Mammary epithelial cell (primary cell): ENCODE measurements around the gene RERGL.

Source experiments
- EZH2 ChIP-seq: IDR thresholded peaks from 2 replicates; pipeline ENCODE4 v1.6.1; 2012; ENCODE audit warnings: low read length, inconsistent platforms, borderline replicate concordance
- TF ChIP-seq, protein P1 (sequence below), 2 donors: IDR thresholded peaks in 1 of 2; conservative IDR thresholded peaks in 1 of 2; 2 replicates each; pipeline ENCODE4 v1.5.1; 2011 to 2012; ENCODE audit warnings: inconsistent platforms in 2 of 2, low read length in 2 of 2, mild to moderate bottlenecking in 2 of 2, control low read depth in 1 of 2, low read depth in 1 of 2; ENCODE audit not compliant: insufficient read depth in 1 of 2; ENCODE audit errors: extremely low read depth in 1 of 2

DNA sequence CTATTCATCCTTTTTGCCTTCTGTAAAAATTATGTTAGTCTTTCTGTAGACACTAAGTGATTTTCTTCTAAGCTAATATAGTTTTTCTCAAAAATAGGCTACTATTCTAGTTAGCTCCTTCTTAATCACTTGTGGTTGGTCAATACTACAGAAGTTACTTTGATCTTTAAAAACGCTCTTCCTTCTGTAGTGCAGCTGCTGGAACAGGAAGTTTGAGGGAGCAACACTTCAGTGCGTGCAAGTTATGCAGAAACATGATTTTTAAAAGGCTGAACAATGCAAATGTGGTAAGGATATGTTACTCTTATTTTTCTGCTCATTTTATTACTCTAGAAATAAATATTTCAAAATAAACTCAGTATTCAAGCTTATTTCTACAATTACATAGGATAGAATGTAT, 11.1 kb upstream of the RERGL start:
- TF ChIP-seq, protein P1, sequence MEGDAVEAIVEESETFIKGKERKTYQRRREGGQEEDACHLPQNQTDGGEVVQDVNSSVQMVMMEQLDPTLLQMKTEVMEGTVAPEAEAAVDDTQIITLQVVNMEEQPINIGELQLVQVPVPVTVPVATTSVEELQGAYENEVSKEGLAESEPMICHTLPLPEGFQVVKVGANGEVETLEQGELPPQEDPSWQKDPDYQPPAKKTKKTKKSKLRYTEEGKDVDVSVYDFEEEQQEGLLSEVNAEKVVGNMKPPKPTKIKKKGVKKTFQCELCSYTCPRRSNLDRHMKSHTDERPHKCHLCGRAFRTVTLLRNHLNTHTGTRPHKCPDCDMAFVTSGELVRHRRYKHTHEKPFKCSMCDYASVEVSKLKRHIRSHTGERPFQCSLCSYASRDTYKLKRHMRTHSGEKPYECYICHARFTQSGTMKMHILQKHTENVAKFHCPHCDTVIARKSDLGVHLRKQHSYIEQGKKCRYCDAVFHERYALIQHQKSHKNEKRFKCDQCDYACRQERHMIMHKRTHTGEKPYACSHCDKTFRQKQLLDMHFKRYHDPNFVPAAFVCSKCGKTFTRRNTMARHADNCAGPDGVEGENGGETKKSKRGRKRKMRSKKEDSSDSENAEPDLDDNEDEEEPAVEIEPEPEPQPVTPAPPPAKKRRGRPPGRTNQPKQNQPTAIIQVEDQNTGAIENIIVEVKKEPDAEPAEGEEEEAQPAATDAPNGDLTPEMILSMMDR (conservative IDR thresholded peaks at IDR 0.05 in 1 of 2, IDR thresholded peaks at IDR 0.05 in 1 of 2; ENCODE audit: extremely low read depth in 1 of 2, insufficient read depth in 1 of 2, low read depth in 1 of 2, low read length in 2 of 2), result no peak
- no peak for TF ChIP-seq EZH2
